ENCODE data around the gene TCP11L2.
A peak's percentile ranks its signal among the peaks of the same experiment; 100 is the strongest.

Gene TCP11L2

GRCh38 chr12:106304001-106304421 is 1.5 kb downstream of the TCP11L2 start:
- Histone ChIP-seq H3K27ac (ENCODE audit: low read length) (no peak overlapping the region), H3K79me2 (ENCODE audit: low read length) (no peaks in the 10 kb centered on the region; the same call in 1 of the 2 replicates), H3K36me3 (replicated peaks; ENCODE audit: insufficient read depth, low read length) (no peaks in the 10 kb centered on the region), H3K4me1 (ENCODE audit: low read length) (peaks cover 10% of the 10 kb centered on the region), H3K9ac (ENCODE audit: low read length) (no peak overlapping the region), H2AFZ (ENCODE audit: low read length) (no peak overlapping the region), H3K9me2 (replicated peaks; ENCODE audit: insufficient read depth, low read length) (no peaks in the 10 kb centered on the region), H4K20me1 (ENCODE audit: insufficient read depth, low read length) (no peaks in the 10 kb centered on the region), H3K27me3 (replicated peaks; ENCODE audit: insufficient read depth, low read length) (no peaks in the 10 kb centered on the region), H3K4me2 (ENCODE audit: low read depth, low read length) (peak overlapping the region; percentile 98; the same call in 1 of the 2 replicates), H3K9me3 (replicated peaks; ENCODE audit: insufficient read depth, low read length) (no peaks in the 10 kb centered on the region), H3K4me3 (ENCODE audit: low read length) (no peak overlapping the region), H3F3A (ENCODE audit: insufficient read depth, low read length) (peaks cover 4% of the 10 kb centered on the region; the same call in 1 of the 2 replicates)
- no peak for DNase-seq
- TF ChIP-seq EZH2phosphoT487 (IDR thresholded peaks at IDR 0.05; ENCODE audit: low read length) (no peak), CTCF (IDR thresholded peaks at IDR 0.05; ENCODE audit: low read length) (no peak), EZH2 (optimal IDR thresholded peaks at IDR 0.05; ENCODE audit: low read depth, low read length) (no peak)

GRCh38 chr12:106304797-106305196 is 2.3 kb downstream of the TCP11L2 start:
- Histone ChIP-seq H3F3A (ENCODE audit: insufficient read depth, low read length) (peaks cover 4% of the 10 kb centered on the region; the same call in 1 of the 2 replicates), H3K9me3 (replicated peaks; ENCODE audit: insufficient read depth, low read length) (no peaks in the 10 kb centered on the region), H2AFZ (ENCODE audit: low read length) (no peak overlapping the region), H3K4me1 (ENCODE audit: low read length) (peaks cover 18% of the 10 kb centered on the region), H4K20me1 (ENCODE audit: insufficient read depth, low read length) (no peaks in the 10 kb centered on the region), H3K4me3 (ENCODE audit: low read length) (no peak overlapping the region), H3K27me3 (replicated peaks; ENCODE audit: insufficient read depth, low read length) (no peaks in the 10 kb centered on the region), H3K9ac (ENCODE audit: low read length) (no peak overlapping the region), H3K27ac (ENCODE audit: low read length) (no peak overlapping the region), H3K4me2 (ENCODE audit: low read depth, low read length) (no peak overlapping the region), H3K36me3 (replicated peaks; ENCODE audit: insufficient read depth, low read length) (no peaks in the 10 kb centered on the region), H3K9me2 (replicated peaks; ENCODE audit: insufficient read depth, low read length) (no peaks in the 10 kb centered on the region), H3K79me2 (ENCODE audit: low read length) (no peaks in the 10 kb centered on the region; the same call in 1 of the 2 replicates)
- no peak for TF ChIP-seq CTCF (IDR thresholded peaks at IDR 0.05; ENCODE audit: low read length)
- no peak for TF ChIP-seq EZH2phosphoT487 (IDR thresholded peaks at IDR 0.05; ENCODE audit: low read length)
- no peak for TF ChIP-seq EZH2 (optimal IDR thresholded peaks at IDR 0.05; ENCODE audit: low read depth, low read length)
- no peak for DNase-seq

GRCh38 chr12:106305376-106305775 is 2.8 kb downstream of the TCP11L2 start:
- TF ChIP-seq EZH2 (optimal IDR thresholded peaks at IDR 0.05; ENCODE audit: low read depth, low read length) (no peak), EZH2phosphoT487 (IDR thresholded peaks at IDR 0.05; ENCODE audit: low read length) (no peak), CTCF (IDR thresholded peaks at IDR 0.05; ENCODE audit: low read length) (no peak)
- Histone ChIP-seq H3K27me3 (replicated peaks; ENCODE audit: insufficient read depth, low read length) (no peaks in the 10 kb centered on the region), H3K9ac (ENCODE audit: low read length) (no peak overlapping the region), H3K9me3 (replicated peaks; ENCODE audit: insufficient read depth, low read length) (no peaks in the 10 kb centered on the region), H3K4me3 (ENCODE audit: low read length) (no peak overlapping the region), H3K36me3 (replicated peaks; ENCODE audit: insufficient read depth, low read length) (no peaks in the 10 kb centered on the region), H3K4me1 (ENCODE audit: low read length) (peaks cover 24% of the 10 kb centered on the region), H2AFZ (ENCODE audit: low read length) (no peak overlapping the region), H3K27ac (ENCODE audit: low read length) (no peak overlapping the region), H3K9me2 (replicated peaks; ENCODE audit: insufficient read depth, low read length) (no peaks in the 10 kb centered on the region), H4K20me1 (ENCODE audit: insufficient read depth, low read length) (no peaks in the 10 kb centered on the region), H3K79me2 (ENCODE audit: low read length) (no peaks in the 10 kb centered on the region; the same call in 1 of the 2 replicates), H3F3A (ENCODE audit: insufficient read depth, low read length) (peaks cover 4% of the 10 kb centered on the region; the same call in 1 of the 2 replicates), H3K4me2 (ENCODE audit: low read depth, low read length) (no peak overlapping the region)
- no peak for DNase-seq
